Erythroblast (primary cell): ENCODE measurements around the gene L3HYPDH.

Source experiments
- DNase-seq, 2 experiments: peaks; one replicate each; lab custom pipeline; 2025; lab: John Stamatoyannopoulos, UW
- GATA1 ChIP-seq: IDR thresholded peaks from 2 replicates; pipeline ENCODE4 v1.6.1; 2011; ENCODE audit warnings: low read depth, mild to moderate bottlenecking, control low read depth, low read length, moderate library complexity
- POLR2A ChIP-seq: IDR thresholded peaks from 2 replicates; pipeline ENCODE4 v1.6.1; 2011; ENCODE audit warnings: mild to moderate bottlenecking, low read length

Gene L3HYPDH

GRCh38 chr14:59424341-59425071, 59.7 kb downstream of the L3HYPDH start:
- TF ChIP-seq GATA1 (no peak), POLR2A (no peak)
- no peak for DNase-seq
